GM12875 (cell line): ENCODE data around the gene SPAG7.
"Not testable (repeated sequence)": the region's sequence is repeated elsewhere in the genome, so short reads cannot be mapped to it uniquely, and the experiment has no call there.

Experiments used
- H3K4me3 ChIP-seq: one replicate; pipeline ENCODE4 v1.5.1; 2011; ENCODE audit warnings: low read depth, low read length, control low read depth
- CTCF ChIP-seq: IDR thresholded peaks from 2 replicates; pipeline ENCODE4 v1.5.1; 2011; ENCODE audit warnings: low read depth, mild to moderate bottlenecking, control low read depth, inconsistent platforms, low read length, moderate library complexity, borderline replicate concordance; ENCODE audit not compliant: insufficient read depth

The SPAG7 gene

GRCh38 chr17:4921320-4921719 lies 46.3 kb downstream of the SPAG7 start:
- H3K4me3 ChIP-seq = no peak overlapping the region
- no peak for TF ChIP-seq CTCF

GRCh38 chr17:4920351-4921048 lies 47.1 kb downstream of the SPAG7 start:
- TF ChIP-seq CTCF = no peak
- no peak overlapping the region for H3K4me3 ChIP-seq

GRCh38 chr17:4919511-4920047 lies 48.0 kb downstream of the SPAG7 start:
- TF ChIP-seq CTCF = no peak
- no peak overlapping the region for H3K4me3 ChIP-seq

GRCh38 chr17:4914551-4914950 lies 53.1 kb downstream of the SPAG7 start:
- H3K4me3 ChIP-seq = not testable (repeated sequence)

GRCh38 chr17:4913994-4914393 lies 53.6 kb downstream of the SPAG7 start:
- no peak overlapping the region for H3K4me3 ChIP-seq
- TF ChIP-seq CTCF = no peak
